Heart left ventricle (tissue), 13 donors: ENCODE data around the gene PLCB2.

Experiments used
- POLR2A ChIP-seq, 2 donors: fragments of 450-650 bp; IDR thresholded peaks; one replicate each; pipeline ENCODE4 v1.6.1; 2017; ENCODE audit warnings: antibody characterized with exemption in 2 of 2, mild to moderate bottlenecking in 2 of 2, moderate library complexity in 2 of 2
- TF ChIP-seq, protein P1 (sequence below), 12 donors: fragments of 200-600 bp; sonication (generic) in 4 of 12; IDR thresholded peaks; one replicate each; pipeline versions ENCODE4 v1.5.0 to v1.8.0; 2018 to 2022; ENCODE audit warnings: antibody characterized with exemption in 12 of 12, mild to moderate bottlenecking in 5 of 12
- donor health status: ischemic (EF 13 %, LVEDD 7.1; RV severe dilation, severe dysfunction).
- donor health status: DM: no; HTN: yes; CAD: no.
- donor health status: DM: no; HTN: no; CAD: no.
- donor health status: ischemic (EF 25% LVEDD 6.9; RV normal size, moderate dysfunction).
- donor health status: ischemic (EF 25% LVEDD 5.7; RV mildly dilated, moderate dysfunction).
- donor health status: ischemic (EF 35%, LVEDD 5.7; RV mildly dilated, moderate dysfunction).
- donor health status: nonischemic (EF 11% LVEDD 7.7; RV severe dilation, severe dysfunction).
- donor health status: DM: yes; HTN: yes; CAD: no.
- donor health status: PGD.
- donor health status: ischemic (EF 29% LVEDD 5.4; RV normal size, mild dysfunction).
- donor health status: nonischemic (EF 23%, LVEDD 6.1; RV moderate dilation, normal function).

DNA sequence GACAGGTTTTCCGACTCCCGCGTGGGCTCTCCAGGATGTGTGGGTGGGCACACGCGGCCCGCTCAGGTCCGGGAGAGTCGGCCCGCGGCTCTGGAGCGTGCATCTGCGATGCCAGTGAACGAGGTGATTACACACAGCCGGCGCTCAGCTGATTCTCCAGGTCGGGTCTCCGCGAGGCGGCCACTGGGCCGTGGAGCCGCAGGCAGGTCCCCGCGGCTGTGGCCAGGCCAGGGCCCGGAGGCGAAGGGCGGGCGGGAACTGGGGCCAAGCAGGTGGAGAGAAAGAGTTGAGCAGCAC, 55.6 kb downstream of the PLCB2 start:
- TF ChIP-seq, protein P1, sequence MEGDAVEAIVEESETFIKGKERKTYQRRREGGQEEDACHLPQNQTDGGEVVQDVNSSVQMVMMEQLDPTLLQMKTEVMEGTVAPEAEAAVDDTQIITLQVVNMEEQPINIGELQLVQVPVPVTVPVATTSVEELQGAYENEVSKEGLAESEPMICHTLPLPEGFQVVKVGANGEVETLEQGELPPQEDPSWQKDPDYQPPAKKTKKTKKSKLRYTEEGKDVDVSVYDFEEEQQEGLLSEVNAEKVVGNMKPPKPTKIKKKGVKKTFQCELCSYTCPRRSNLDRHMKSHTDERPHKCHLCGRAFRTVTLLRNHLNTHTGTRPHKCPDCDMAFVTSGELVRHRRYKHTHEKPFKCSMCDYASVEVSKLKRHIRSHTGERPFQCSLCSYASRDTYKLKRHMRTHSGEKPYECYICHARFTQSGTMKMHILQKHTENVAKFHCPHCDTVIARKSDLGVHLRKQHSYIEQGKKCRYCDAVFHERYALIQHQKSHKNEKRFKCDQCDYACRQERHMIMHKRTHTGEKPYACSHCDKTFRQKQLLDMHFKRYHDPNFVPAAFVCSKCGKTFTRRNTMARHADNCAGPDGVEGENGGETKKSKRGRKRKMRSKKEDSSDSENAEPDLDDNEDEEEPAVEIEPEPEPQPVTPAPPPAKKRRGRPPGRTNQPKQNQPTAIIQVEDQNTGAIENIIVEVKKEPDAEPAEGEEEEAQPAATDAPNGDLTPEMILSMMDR (IDR thresholded peaks at IDR 0.05): no peak
- no peak for TF ChIP-seq POLR2A (IDR thresholded peaks at IDR 0.05)
